Body of pancreas (tissue), 4 donors: Measurements from ENCODE around the gene SOBP. TPM values are rescaled to one million over a fixed set of nuclear protein-coding genes. Genes with fewer than 3 reads are reported as not detected.
A peak's percentile ranks its signal among the peaks of the same experiment; 100 is the strongest.

ENCODE experiments used
- ATAC-seq: fragments of 150-250 bp; one replicate; pipeline ENCODE4 v1.9.1; 2016
- DNase-seq, 4 donors: peaks; one replicate each; pipeline ENCODE4 v3.0.0-alpha.2; 2019
- H3K27ac ChIP-seq, 4 donors: fragments of 200-600 bp; sonication (generic); 1 replicate in 3 of 4; 2 replicates in 1 of 4; pipeline versions ENCODE4 v1.5.1 to v1.6.1; 2016 to 2019; ENCODE audit warnings: mild to moderate bottlenecking in 1 of 4, mixed read lengths in 1 of 4, moderate library complexity in 1 of 4
- H3K27me3 ChIP-seq, 2 donors: fragments of 200-600 bp; sonication (generic); one replicate each; pipeline ENCODE4 v1.6.0; 2016; ENCODE audit warnings: mild to moderate bottlenecking in 1 of 2
- H3K36me3 ChIP-seq, 2 donors: fragments of 200-600 bp; sonication (generic); replicated peaks in 1 of 2; 2 replicates each; pipeline ENCODE4 v1.5.1; 2016; ENCODE audit warnings: low read depth in 2 of 2; ENCODE audit not compliant: insufficient read depth in 1 of 2
- H3K4me1 ChIP-seq: fragments of 200-600 bp; sonication (generic); one replicate; pipeline ENCODE4 v1.6.0; 2016
- H3K4me3 ChIP-seq, 2 donors: fragments of 200-600 bp; sonication (generic); 1 replicate in 1 of 2; 2 replicates in 1 of 2; pipeline ENCODE4 v1.5.1; 2016 to 2019
- H3K9me3 ChIP-seq, 3 donors: fragments of 200-600 bp; sonication (generic); 1 replicate in 2 of 3; 2 replicates in 1 of 3; pipeline ENCODE4 v1.5.1; 2016
- POLR2A ChIP-seq, 3 donors: fragments of 450-650 bp; IDR thresholded peaks; one replicate each; pipeline ENCODE4 v1.6.1; 2016; ENCODE audit warnings: antibody characterized with exemption in 3 of 3, mild to moderate bottlenecking in 2 of 3
- WGBS, 2 donors: methylation state at CpG; one replicate each; pipeline ENCODE4 v1.1.5; 2017; 5-methylcytosine and 5-hydroxymethylcytosine counted together
- intact Hi-C: fragments of 100-400 bp; cut with DNase I; formaldehyde crosslinking; loops from one replicate; pipeline ENCODE4 v1.15.1; 2023
- total RNA-seq, 2 donors: library from RNA; depleted of rRNA; stranded (reverse); fragments of >200 nt; gene quantifications; one replicate each; pipeline ENCODE4 v1.1.0, GENCODE V29; 2016
- TF ChIP-seq, protein P1 (sequence below), 7 experiments: fragments of 450-650 bp in 4 of 7; fragments of 200-600 bp in 3 of 7; sonication (generic) in 3 of 7; IDR thresholded peaks; one replicate each; pipeline ENCODE4 v1.5.1; 2016 to 2019; ENCODE audit warnings: antibody characterized with exemption in 7 of 7

The SOBP gene
- total RNA-seq, 2 donors from 2014 or later: 0.66 to 3.1 TPM

GRCh38 chr6:107600121-107600520 is 110.2 kb downstream of the SOBP start:
- intact Hi-C loops: no loop called here
- H3K4me3 ChIP-seq: no peak overlapping the region
- H3K4me1 ChIP-seq: no peaks in the 10 kb centered on the region
- TF ChIP-seq, protein P1, sequence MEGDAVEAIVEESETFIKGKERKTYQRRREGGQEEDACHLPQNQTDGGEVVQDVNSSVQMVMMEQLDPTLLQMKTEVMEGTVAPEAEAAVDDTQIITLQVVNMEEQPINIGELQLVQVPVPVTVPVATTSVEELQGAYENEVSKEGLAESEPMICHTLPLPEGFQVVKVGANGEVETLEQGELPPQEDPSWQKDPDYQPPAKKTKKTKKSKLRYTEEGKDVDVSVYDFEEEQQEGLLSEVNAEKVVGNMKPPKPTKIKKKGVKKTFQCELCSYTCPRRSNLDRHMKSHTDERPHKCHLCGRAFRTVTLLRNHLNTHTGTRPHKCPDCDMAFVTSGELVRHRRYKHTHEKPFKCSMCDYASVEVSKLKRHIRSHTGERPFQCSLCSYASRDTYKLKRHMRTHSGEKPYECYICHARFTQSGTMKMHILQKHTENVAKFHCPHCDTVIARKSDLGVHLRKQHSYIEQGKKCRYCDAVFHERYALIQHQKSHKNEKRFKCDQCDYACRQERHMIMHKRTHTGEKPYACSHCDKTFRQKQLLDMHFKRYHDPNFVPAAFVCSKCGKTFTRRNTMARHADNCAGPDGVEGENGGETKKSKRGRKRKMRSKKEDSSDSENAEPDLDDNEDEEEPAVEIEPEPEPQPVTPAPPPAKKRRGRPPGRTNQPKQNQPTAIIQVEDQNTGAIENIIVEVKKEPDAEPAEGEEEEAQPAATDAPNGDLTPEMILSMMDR (IDR thresholded peaks at IDR 0.05): no peak
- TF ChIP-seq POLR2A (IDR thresholded peaks at IDR 0.05): no peak
- ATAC-seq (no peak), DNase-seq (no peak)
- no peaks in the 10 kb centered on the region for H3K36me3 ChIP-seq
- H3K27me3 ChIP-seq: no peaks in the 10 kb centered on the region
- H3K9me3 ChIP-seq: no peaks in the 10 kb centered on the region
- 90 to 93% methylated on average over 5 of the region's 5 CpGs for WGBS, 2 donors
- H3K27ac ChIP-seq: no peak overlapping the region

DNA sequence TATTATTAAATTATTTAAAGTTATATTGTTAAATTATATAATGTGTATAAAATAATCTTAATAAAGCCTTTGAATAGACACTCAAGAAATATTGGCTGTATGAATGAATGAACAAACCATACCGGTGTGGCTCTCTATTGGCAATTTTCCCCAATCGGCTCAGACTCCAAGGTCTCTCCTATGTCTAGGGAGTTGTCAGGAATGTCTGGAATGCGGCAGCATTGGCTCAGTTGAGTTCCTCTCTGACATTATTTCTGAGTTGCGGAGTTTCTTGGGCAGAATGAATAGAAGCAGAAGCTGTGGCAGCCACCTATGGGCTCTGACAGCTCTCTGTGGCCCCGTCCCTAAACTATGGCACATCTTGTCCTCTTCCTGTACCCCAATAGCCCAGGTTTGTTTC is 111.0 kb downstream of the SOBP start:
- no peak overlapping the region for H3K4me3 ChIP-seq
- DNase-seq (peak in 3 of 4 donors; percentile 21 to 59 (median 34)), ATAC-seq (peak; percentile 75)
- no peaks in the 10 kb centered on the region for H3K36me3 ChIP-seq
- H3K27me3 ChIP-seq: no peaks in the 10 kb centered on the region
- no peak for TF ChIP-seq POLR2A (IDR thresholded peaks at IDR 0.05)
- TF ChIP-seq, protein P1 (IDR thresholded peaks at IDR 0.05): no peak
- 49 to 51% methylated on average over 5 of the region's 5 CpGs for WGBS, 2 donors
- peak overlapping the region in 1 of 4 donors; percentile 35 for H3K27ac ChIP-seq
- intact Hi-C loops: no loop called here
- no peaks in the 10 kb centered on the region for H3K9me3 ChIP-seq
- H3K4me1 ChIP-seq: no peaks in the 10 kb centered on the region

GRCh38 chr6:107601406-107601805 is 111.5 kb downstream of the SOBP start:
- DNase-seq: no peak
- Histone ChIP-seq H3K4me1 (no peaks in the 10 kb centered on the region), H3K4me3 (no peak overlapping the region), H3K27me3 (no peaks in the 10 kb centered on the region), H3K36me3 (no peaks in the 10 kb centered on the region), H3K9me3 (no peaks in the 10 kb centered on the region), H3K27ac (peak overlapping the region in 1 of 4 donors; percentile 35)
- TF ChIP-seq, protein P1 (IDR thresholded peaks at IDR 0.05): no peak
- TF ChIP-seq POLR2A (IDR thresholded peaks at IDR 0.05): no peak
- 87 to 90% methylated on average over 3 of the region's 3 CpGs for WGBS, 2 donors
- intact Hi-C loops: no loop called here
- no peak for ATAC-seq

GRCh38 chr6:107602321-107603005 is 112.5 kb downstream of the SOBP start:
- no peak for ATAC-seq
- TF ChIP-seq POLR2A (IDR thresholded peaks at IDR 0.05): no peak
- TF ChIP-seq, protein P1 (IDR thresholded peaks at IDR 0.05): no peak
- 80 to 84% methylated on average over 5 of the region's 5 CpGs for WGBS, 2 donors
- Histone ChIP-seq H3K4me1 (no peaks in the 10 kb centered on the region), H3K36me3 (no peaks in the 10 kb centered on the region), H3K9me3 (no peaks in the 10 kb centered on the region), H3K27me3 (no peaks in the 10 kb centered on the region), H3K27ac (no peak overlapping the region), H3K4me3 (no peak overlapping the region)
- no peak for DNase-seq
- intact Hi-C loops: no loop called here

DNA sequence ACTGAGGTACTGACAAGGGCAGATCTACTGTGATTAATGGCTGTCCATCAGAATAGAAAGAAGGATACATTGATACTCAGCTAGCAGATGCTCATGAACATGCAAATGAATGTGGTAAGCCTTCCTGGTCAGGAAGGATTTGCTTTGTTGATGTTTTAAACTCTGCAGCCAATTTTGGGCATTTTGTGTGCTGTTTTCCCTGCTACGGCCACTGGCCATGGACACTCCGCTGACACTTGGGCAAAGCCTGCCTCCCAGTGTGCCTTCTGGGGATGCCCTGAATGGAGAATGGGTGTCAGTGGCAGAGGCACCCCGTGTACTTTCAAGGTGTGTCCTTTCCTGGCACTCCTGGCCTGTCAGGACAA is 113.1 kb downstream of the SOBP start:
- Histone ChIP-seq H3K36me3 (no peaks in the 10 kb centered on the region), H3K27ac (no peak overlapping the region), H3K9me3 (no peaks in the 10 kb centered on the region), H3K4me1 (no peaks in the 10 kb centered on the region), H3K4me3 (no peak overlapping the region), H3K27me3 (no peaks in the 10 kb centered on the region)
- ATAC-seq: no peak
- TF ChIP-seq, protein P1 (IDR thresholded peaks at IDR 0.05): no peak
- TF ChIP-seq POLR2A (IDR thresholded peaks at IDR 0.05): no peak
- no peak for DNase-seq
- WGBS, 2 donors: 71 to 74% methylated on average over 3 of the region's 3 CpGs
- intact Hi-C loops: no loop called here
